Measurements from ENCODE around the gene DEPP1.

The DEPP1 gene

GRCh38 chr10:44998146-44998631, 19.6 kb upstream of the DEPP1 start:
- in situ Hi-C loops (cut with MboI; ENCODE audit: low sequenced_read_pairs, unreplicated experiment) = no loop called here

GRCh38 chr10:44997105-44997748, 18.6 kb upstream of the DEPP1 start:
- TF ChIP-seq CTCF (IDR thresholded peaks at IDR 0.05; ENCODE audit: borderline replicate concordance, control extremely low read depth, extremely low read depth, insufficient read depth, missing control alignments) = no peak
- in situ Hi-C loops (cut with MboI; ENCODE audit: low sequenced_read_pairs, unreplicated experiment) = no loop called here
- DNase-seq (ENCODE audit: low spot score) = no peak

More at GRCh38 chr10:44998146-44998631, 19.6 kb upstream of the DEPP1 start:
- no peak for TF ChIP-seq CTCF (IDR thresholded peaks at IDR 0.05; ENCODE audit: borderline replicate concordance, control extremely low read depth, extremely low read depth, insufficient read depth, missing control alignments)
- DNase-seq (ENCODE audit: low spot score) = no peak

GRCh38 chr10:44995914-44996669, 17.5 kb upstream of the DEPP1 start:
- in situ Hi-C loops (cut with MboI; ENCODE audit: low sequenced_read_pairs, unreplicated experiment) = no loop called here
- DNase-seq (ENCODE audit: low spot score) = no peak
- TF ChIP-seq CTCF (IDR thresholded peaks at IDR 0.05; ENCODE audit: borderline replicate concordance, control extremely low read depth, extremely low read depth, insufficient read depth, missing control alignments) = no peak

GRCh38 chr10:44995581-44995913, 16.9 kb upstream of the DEPP1 start:
- DNase-seq (ENCODE audit: low spot score) = no peak
- in situ Hi-C loops (cut with MboI; ENCODE audit: low sequenced_read_pairs, unreplicated experiment) = no loop called here
- no peak for TF ChIP-seq CTCF (IDR thresholded peaks at IDR 0.05; ENCODE audit: borderline replicate concordance, control extremely low read depth, extremely low read depth, insufficient read depth, missing control alignments)

GRCh38 chr10:44994752-44995530, 16.3 kb upstream of the DEPP1 start:
- in situ Hi-C loops (cut with MboI; ENCODE audit: low sequenced_read_pairs, unreplicated experiment) = no loop called here
- no peak for TF ChIP-seq CTCF (IDR thresholded peaks at IDR 0.05; ENCODE audit: borderline replicate concordance, control extremely low read depth, extremely low read depth, insufficient read depth, missing control alignments)
- DNase-seq (ENCODE audit: low spot score) = no peak

GRCh38 chr10:44993922-44994751, 15.5 kb upstream of the DEPP1 start:
- in situ Hi-C loops (cut with MboI; ENCODE audit: low sequenced_read_pairs, unreplicated experiment) = no loop called here
- no peak for DNase-seq (ENCODE audit: low spot score)
- TF ChIP-seq CTCF (IDR thresholded peaks at IDR 0.05; ENCODE audit: borderline replicate concordance, control extremely low read depth, extremely low read depth, insufficient read depth, missing control alignments) = no peak
